ENCODE measurements around the gene ANGPT4.

- TF ChIP-seq CTCF (IDR thresholded peaks at IDR 0.05; ENCODE audit: low read depth, low read length) (no peak), EZH2phosphoT487 (IDR thresholded peaks at IDR 0.05; ENCODE audit: low read depth) (no peak)
Observed at GRCh38 chr20:949717-950116, 33.6 kb upstream of the ANGPT4 start.
